HG03378 (cell line): ENCODE results near the gene MTREX.

Source experiments
- ATAC-seq: cut with Tn5 transposase; IDR thresholded peaks from one replicate; pipeline ENCODE4 v1.9.1; 2021; ENCODE audit warnings: mild to moderate bottlenecking, moderate library complexity; ENCODE audit not compliant: unreplicated experiment

MTREX gene

DNA sequence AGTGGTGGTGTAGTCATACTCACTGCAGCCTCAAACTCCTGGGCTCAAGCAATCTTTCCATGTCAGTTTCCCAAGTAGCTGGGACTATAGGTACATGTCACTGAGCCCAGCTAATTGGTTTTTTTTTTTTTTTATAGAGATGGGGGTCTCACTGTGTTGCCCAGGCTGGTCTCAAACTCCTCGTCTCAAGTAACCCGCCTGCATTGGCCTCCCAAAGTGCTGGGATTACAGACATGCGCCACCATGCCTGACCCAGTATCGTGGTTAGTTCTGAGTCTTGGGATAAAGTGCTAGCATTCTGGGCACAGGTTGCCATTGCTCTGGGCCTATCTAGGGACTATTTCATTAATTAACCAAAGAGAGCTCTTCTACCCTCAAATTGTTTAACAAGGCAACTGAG lies 118.7 kb downstream of the MTREX start:
- no peak for ATAC-seq

DNA sequence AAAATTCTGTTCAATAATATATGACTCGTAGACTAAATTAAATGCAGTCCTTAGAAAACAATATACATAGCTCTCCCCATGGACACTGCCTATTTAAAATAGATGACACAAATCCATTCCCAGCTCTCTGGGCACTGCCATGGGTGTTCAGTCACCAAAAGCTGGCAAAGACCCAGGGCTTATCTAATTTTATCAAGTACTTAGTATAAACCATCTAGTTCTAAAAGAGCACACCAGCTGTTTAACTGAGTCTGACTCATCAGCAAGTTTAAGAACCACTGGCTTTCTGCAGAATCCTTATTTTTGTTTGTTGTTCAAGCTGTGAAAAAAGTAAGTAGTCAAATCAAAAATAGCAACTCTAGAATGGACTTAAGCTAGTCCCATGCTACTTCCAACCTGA lies 119.4 kb downstream of the MTREX start:
- no peak for ATAC-seq

- no peak for ATAC-seq
Observed at GRCh38 chr5:55429221-55429612, 121.4 kb downstream of the MTREX start.

DNA sequence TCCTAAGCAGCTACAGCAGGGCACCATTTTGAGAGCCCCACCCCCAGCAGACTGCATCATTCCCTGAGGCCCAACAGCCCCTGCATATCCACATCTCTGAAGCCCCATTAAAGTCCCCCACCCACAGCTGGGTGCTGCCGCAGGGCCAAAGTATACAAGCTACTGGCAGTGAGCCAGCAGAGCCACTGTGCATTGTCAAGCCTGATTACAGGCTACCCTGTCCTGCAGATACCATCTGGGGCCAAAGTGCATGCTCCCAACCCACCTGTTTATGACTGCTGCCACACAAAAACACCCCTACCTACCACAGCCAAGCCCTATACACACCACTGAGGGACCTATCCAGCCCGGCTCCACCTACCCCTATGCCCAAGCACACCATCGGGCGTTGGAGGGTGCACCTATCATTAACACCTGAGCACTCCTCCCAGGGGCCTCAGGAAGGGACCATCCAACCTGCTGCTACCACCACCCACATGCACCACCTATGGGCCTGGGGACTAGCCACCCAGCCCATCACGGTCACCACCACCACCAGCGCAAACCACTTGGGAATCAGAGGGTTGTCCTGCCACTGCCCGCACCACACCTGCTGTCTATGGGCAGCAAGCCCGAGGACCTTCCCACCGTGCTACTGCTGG lies 121.9 kb downstream of the MTREX start:
- ATAC-seq = no peak

- no peak for ATAC-seq
Observed at GRCh38 chr5:55432549-55432948, 124.8 kb downstream of the MTREX start.

- no peak for ATAC-seq
Observed at GRCh38 chr5:55437452-55437851, 129.7 kb downstream of the MTREX start.

GRCh38 chr5:55437859-55438206 lies 130.0 kb downstream of the MTREX start:
- no peak for ATAC-seq

- no peak for ATAC-seq
Observed at GRCh38 chr5:55438998-55439397, 131.2 kb downstream of the MTREX start.

DNA sequence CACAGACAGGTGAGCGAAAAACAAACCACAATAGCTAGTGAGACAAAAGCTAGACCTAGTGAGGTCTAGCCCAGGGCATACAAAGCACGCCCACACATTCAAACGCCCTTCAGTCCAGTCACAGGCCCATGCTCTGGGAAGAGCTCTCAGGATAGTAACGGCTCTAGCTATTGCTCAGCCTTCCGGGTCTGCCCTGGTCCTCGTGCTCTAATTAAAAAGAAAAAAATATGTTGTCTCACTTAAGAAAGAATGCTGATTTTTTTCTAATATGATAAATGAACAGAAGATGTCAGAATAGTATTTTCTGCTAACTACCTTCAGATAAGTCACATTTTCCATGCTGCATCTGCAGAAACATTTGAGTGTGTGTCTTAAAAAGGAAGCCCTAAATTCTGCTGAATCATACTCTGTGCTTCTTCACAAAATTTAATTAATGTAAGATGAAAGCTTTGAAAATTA lies 132.4 kb downstream of the MTREX start:
- no peak for ATAC-seq

- no peak for ATAC-seq
Observed at GRCh38 chr5:55441107-55441771, 133.4 kb downstream of the MTREX start.

DNA sequence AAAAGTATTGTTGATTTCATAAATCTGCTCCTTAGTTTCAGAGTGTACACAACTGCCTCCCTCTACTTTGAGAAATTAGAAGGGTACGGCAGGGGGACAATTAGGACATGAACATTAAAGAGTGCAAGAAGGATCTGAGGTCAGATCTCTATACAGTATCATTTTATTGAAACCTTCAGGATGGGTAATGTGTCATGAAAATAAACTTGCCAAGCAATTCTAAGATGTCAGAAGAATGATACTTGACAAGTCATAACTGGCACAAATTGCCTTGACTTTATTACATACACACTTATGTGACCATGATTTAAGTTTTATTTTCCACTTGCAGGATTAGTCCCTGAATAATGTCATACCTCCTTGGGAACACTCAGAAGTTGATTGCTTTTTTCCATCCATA lies 134.2 kb downstream of the MTREX start:
- ATAC-seq = no peak

GRCh38 chr5:55445791-55446190 lies 138.0 kb downstream of the MTREX start:
- no peak for ATAC-seq

GRCh38 chr5:55446640-55447351 lies 139.0 kb downstream of the MTREX start:
- ATAC-seq = no peak

- ATAC-seq = no peak
Observed at GRCh38 chr5:55450050-55450765, 142.4 kb downstream of the MTREX start.

GRCh38 chr5:55451976-55452375 lies 144.2 kb downstream of the MTREX start:
- no peak for ATAC-seq

DNA sequence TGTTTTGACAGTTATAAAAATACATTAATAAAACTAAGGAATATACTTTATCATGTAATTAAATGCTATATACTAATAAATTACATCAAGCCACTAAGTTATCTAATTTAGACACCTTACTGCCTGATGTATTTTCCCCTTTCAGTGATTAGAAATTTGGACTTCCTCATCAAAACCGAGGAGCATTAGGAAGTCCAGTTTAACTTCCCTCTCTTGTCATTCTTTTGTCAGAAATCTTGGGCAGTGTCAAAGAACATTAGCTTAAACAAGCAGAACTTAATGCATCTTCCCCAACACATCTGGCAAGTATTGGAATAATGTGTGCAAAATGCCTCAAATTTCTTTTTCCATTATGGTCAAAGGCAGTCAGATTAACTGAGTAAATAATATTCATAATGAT lies 145.4 kb downstream of the MTREX start:
- ATAC-seq = no peak

GRCh38 chr5:55454282-55454681 lies 146.5 kb downstream of the MTREX start:
- ATAC-seq = no peak

- ATAC-seq = no peak
Observed at GRCh38 chr5:55456216-55456895, 148.6 kb downstream of the MTREX start.

- no peak for ATAC-seq
Observed at GRCh38 chr5:55459572-55459971, 151.8 kb downstream of the MTREX start.

DNA sequence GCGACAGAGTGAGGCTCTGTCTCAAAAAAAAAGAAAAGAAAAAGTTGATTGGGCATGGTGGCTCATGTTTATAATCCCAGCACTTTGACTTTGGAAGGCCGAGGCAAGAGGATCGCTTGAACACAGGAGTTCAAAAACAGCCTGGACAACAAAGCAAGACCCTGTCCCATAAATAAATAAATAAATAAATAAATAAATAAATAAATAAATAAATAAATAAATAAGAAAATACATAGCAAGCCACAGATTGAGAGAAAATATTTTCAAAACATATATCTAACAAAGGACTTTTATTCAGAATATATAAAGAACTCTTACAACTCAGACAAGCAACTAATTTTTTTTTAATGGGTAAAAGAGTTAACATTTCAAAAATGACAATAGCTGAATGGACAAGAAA lies 155.8 kb downstream of the MTREX start:
- ATAC-seq = no peak
